ENCODE results near the gene IGF1. TPM values are rescaled to one million over a fixed set of nuclear protein-coding genes. Genes with fewer than 3 reads are reported as not detected.

The IGF1 gene
- total RNA-seq, 4 donors from 2014 or later = 3.6 to 161 (median 33.9) TPM

DNA sequence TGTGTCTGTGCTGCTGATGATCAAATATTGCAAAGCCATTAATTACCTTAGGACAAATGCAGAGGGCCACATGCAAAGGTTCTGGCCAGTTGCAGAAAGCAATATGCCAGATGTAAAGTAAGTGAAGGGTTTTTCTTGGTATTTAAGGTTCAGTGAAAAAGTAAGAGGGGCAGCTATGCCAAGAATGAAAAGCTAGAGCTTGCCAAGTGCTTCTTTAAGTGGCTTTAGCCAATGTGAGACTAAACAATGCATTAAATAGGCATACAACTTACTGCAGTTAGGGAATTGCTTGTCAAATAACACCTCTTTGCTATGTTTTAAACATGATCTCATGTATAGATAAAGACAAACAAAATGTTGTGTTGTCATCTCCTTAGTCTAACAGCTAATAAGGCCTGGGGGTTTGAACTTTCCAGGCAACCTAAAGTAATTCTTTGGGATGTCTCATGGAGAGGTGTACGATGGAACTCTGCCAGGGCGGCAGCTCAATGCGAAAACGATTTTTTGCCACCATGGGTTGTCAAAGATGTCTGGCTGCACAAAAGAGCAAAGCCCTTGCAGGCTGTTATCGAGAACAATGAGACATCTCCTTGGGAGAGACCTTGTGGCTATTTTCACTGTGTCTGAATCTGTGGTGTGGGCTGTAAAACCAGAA, 12.0 kb downstream of the IGF1 start:
- Histone ChIP-seq H3K27me3 (no peaks in the 10 kb centered on the region), H3K27ac (no peak overlapping the region), H3K4me1 (no peaks in the 10 kb centered on the region), H3K36me3 (no peaks in the 10 kb centered on the region), H3K4me3 (no peak overlapping the region), H3K9me3 (no peaks in the 10 kb centered on the region)
- TF ChIP-seq POLR2A (IDR thresholded peaks at IDR 0.05) = no peak
- TF ChIP-seq, protein P1, sequence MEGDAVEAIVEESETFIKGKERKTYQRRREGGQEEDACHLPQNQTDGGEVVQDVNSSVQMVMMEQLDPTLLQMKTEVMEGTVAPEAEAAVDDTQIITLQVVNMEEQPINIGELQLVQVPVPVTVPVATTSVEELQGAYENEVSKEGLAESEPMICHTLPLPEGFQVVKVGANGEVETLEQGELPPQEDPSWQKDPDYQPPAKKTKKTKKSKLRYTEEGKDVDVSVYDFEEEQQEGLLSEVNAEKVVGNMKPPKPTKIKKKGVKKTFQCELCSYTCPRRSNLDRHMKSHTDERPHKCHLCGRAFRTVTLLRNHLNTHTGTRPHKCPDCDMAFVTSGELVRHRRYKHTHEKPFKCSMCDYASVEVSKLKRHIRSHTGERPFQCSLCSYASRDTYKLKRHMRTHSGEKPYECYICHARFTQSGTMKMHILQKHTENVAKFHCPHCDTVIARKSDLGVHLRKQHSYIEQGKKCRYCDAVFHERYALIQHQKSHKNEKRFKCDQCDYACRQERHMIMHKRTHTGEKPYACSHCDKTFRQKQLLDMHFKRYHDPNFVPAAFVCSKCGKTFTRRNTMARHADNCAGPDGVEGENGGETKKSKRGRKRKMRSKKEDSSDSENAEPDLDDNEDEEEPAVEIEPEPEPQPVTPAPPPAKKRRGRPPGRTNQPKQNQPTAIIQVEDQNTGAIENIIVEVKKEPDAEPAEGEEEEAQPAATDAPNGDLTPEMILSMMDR (IDR thresholded peaks at IDR 0.05) = no peak
- DNase-seq = no peak
- intact Hi-C loops (cut with DNase I; ENCODE audit: low total_unique reads) = no loop called here

DNA sequence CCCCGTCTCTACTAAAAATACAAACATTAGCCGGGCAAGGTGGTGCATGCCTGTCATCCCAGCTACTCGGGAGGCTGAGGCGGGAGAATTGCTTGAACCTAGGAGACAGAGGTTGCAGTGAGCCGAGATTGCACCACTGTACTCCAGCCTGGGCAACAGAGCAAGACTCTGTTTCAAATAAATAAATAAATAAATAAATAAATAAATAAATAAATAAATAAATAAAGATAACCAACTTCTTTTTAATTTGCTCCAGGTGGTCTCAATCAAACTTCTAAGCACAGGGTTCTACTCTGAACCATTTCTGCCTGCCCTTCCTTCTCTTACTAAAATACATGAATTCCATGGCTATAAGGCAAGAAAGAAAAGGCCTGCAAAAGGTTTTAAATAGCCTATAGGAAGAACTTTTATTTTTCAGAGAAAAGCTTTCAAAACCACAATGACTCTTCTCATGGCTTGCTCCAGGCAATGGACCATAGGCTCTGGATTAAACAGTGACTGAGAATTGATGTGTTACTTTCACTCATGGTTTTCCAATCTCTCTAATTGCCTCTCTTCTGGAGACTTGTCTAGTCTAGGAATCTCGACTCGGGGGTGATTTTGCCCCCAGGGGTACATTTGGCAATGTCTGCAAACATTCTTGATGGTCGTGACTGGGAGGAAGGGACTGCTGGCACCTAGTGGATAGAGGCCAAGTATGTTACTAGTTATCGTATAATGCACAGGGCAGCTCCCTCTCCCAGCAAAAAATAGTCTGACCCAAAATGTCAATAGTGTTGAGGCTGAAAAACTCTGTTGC, 14.4 kb downstream of the IGF1 start:
- H3K27me3 ChIP-seq = no peaks in the 10 kb centered on the region
- no peak overlapping the region for H3K4me3 ChIP-seq
- no peak overlapping the region for H3K27ac ChIP-seq
- H3K36me3 ChIP-seq = no peaks in the 10 kb centered on the region
- intact Hi-C loops (cut with DNase I; ENCODE audit: low total_unique reads) = no loop called here
- no peak for DNase-seq
- H3K9me3 ChIP-seq = no peaks in the 10 kb centered on the region
- H3K4me1 ChIP-seq = peaks cover 0 to 4% of the 10 kb centered on the region in 2 donors
- TF ChIP-seq, protein P1 (IDR thresholded peaks at IDR 0.05) = no peak
- no peak for TF ChIP-seq POLR2A (IDR thresholded peaks at IDR 0.05)

DNA sequence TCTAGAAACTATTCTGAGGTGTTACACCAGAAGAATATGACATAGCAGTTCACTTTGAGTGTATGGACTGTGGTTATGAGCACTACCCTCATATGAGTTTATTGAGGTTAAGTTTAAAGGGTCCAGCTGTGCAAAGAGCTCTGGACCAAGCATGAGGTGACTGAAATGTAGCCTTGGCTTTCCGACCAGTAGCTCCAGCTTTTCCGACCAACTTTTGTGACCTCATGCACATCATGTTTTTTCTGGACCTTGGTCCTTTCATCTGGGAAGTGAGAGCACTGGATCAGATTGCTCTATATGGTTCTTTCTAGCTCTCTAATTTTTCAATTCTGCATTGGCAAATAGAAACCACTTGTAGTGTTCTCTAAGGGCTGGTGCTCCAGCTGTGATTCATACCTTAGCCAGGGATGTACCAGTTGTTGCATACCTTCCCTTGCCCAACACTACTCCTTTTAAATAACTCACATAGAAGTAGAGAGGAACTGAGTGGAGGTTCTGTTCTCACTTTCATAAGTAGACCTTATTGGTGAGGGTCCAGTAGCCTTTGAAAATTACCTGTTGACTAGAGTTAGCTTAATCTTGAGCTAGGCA, 16.6 kb downstream of the IGF1 start:
- Histone ChIP-seq H3K9me3 (no peaks in the 10 kb centered on the region), H3K4me3 (no peak overlapping the region), H3K27me3 (no peaks in the 10 kb centered on the region), H3K36me3 (no peaks in the 10 kb centered on the region), H3K4me1 (peaks cover 0 to 4% of the 10 kb centered on the region in 2 donors), H3K27ac (peak overlapping the region in 1 of 2 donors; percentile 46)
- TF ChIP-seq, protein P1 (IDR thresholded peaks at IDR 0.05) = no peak
- no peak for TF ChIP-seq POLR2A (IDR thresholded peaks at IDR 0.05)
- DNase-seq = no peak
- intact Hi-C loops (cut with DNase I; ENCODE audit: low total_unique reads) = no loop called here

DNA sequence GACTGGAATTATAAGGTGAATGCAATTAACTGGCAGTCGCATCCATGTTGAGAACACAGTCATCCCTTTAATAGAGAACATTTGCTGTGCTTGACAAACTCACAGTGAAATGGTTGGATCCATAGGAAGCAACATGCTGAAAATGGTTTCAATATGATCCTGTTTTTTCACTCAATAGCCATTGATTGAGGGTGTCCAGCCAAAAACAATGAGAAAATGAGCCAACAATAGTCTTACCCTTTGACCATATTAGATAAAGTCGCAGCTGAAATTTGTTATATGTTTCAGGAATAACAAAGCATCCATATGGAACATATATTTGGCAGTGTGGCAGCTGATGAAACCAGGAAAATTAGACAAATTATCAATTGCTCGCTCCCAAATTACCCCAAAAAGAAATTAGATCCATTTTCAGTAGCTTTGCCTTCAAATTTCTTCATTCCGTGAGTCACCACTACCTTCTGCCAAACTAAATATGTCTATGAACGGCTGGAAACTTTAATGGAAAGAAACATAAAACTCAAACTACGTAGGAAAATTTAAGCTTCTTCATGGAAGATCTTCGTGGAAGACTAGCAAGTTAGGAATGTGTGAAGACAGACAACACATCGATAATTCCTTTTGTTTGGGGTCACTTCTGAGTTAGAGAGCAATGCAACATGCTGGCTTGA, 17.4 kb downstream of the IGF1 start:
- no peak overlapping the region for H3K4me3 ChIP-seq
- TF ChIP-seq, protein P1 (IDR thresholded peaks at IDR 0.05) = no peak
- TF ChIP-seq POLR2A (IDR thresholded peaks at IDR 0.05) = no peak
- no peaks in the 10 kb centered on the region for H3K36me3 ChIP-seq
- intact Hi-C loops (cut with DNase I; ENCODE audit: low total_unique reads) = no loop called here
- H3K27me3 ChIP-seq = no peaks in the 10 kb centered on the region
- H3K4me1 ChIP-seq = peaks cover 0 to 4% of the 10 kb centered on the region in 2 donors
- no peak for DNase-seq
- H3K9me3 ChIP-seq = no peaks in the 10 kb centered on the region
- peak overlapping the region; percentile 39 to 46 for H3K27ac ChIP-seq
